GM18873 (cell line): ENCODE data around the gene CLASP1.
"Not testable (repeated sequence)": the region's sequence is repeated elsewhere in the genome, so short reads cannot be mapped to it uniquely, and the experiment has no call there.

ENCODE experiments used
- ATAC-seq: cut with Tn5 transposase; IDR thresholded peaks from one replicate; pipeline ENCODE4 v1.9.1; 2021; ENCODE audit warnings: mild to moderate bottlenecking, moderate library complexity, moderate number of reproducible peaks; ENCODE audit not compliant: unreplicated experiment, low FRiP score

CLASP1 gene

GRCh38 chr2:121663434-121663833 lies 14.2 kb upstream of the CLASP1 start:
- no peak for ATAC-seq

- ATAC-seq, result no peak
These were observed 13.4 kb upstream of the CLASP1 start for GRCh38 chr2:121662656-121663055.

DNA sequence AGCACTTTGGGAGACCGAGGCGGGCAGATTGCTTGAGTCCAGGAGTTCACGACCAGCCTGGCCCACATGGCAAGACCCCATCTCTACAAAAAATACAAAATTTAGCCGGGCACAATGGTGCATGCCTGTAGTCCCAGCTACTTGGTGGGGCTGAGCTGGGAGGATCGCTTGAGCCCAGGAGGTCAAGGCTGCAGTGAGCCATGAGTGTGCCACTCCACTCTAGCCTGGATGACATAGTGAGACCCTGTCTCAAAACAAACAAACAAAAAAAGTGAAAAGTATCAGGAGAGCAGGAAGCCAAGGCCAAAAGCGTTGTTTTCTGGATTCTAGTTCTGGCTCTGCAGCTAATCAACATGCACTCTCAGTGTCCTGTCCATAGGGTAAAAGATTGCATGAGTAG lies 10.7 kb upstream of the CLASP1 start:
- ATAC-seq, result no peak

GRCh38 chr2:121658393-121658792 lies 9.1 kb upstream of the CLASP1 start:
- ATAC-seq, result not testable (repeated sequence)

GRCh38 chr2:121653035-121653434 lies 3.8 kb upstream of the CLASP1 start:
- ATAC-seq, result no peak

DNA sequence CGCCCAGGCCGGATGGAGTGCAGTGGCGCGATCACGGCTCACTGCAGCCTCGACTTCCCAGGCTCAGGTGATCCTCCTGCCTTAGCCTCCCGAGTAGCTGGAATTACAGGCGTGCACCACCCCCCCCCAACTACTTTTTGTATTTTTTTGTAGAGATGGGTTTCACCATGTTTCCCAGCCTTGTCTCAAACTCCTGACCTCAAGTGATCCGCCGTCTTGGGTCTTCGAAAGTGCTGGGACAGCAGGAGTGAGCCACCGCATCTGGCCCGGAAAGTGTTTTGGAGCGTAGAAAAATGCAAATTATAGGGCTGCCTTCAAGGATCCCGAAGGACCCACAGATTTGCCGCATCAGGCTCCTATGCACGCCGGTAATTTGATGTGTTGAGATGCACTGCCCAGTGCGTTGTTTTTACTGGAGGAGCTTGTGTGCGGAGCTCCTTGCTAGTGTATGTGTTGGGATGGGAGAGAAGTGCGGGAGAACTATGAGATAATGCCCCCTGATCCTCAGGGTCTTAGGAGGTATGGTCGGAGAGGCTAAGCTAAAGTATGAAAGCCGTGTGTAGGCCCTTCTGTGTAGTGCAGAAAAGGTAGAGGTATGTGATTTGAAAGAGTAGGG lies 1.2 kb upstream of the CLASP1 start:
- ATAC-seq, result no peak

- peak; percentile 79 for ATAC-seq
These were observed 493 bp upstream of the CLASP1 start for GRCh38 chr2:121649596-121650314.

GRCh38 chr2:121648206-121649148 lies 785 bp downstream of the CLASP1 start:
- peak; percentile 23 for ATAC-seq

DNA sequence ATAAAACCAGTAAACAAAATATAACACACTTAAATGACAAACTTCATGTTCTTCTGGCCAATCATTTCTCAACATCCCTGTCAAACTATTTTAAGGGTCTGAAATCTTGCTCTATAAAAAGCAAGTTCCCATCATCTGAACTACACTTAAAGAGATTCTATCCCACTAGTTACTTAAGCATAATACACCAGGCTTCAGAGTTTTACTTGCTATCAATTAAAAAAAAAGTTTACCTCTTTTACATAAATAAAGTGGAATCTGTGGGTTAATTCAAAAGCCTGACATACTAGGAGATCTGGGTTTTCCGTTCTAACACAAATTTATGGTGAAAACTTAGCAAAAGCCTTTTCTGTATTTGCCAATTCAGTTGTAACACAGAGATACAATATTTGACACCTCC lies 1.9 kb downstream of the CLASP1 start:
- ATAC-seq, result no peak

GRCh38 chr2:121644715-121645114 lies 4.5 kb downstream of the CLASP1 start:
- ATAC-seq, result no peak

DNA sequence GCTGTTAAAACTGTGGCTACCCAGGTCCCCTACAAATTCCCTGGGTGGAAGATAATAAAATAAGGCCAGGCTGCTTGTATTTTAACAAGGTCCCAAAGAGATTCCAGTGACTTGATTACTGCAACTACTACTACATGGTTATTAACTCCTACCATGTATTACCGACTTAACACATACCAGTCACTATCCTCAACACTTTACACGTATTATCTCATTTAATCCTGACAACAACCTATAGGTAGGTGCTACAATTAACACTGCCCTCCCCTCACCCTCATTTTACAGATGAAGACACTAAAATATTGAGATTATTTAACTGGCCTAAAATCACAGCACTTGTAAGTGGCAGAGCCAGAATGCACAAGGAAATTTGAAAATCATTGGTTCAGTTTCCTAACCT lies 5.4 kb downstream of the CLASP1 start:
- ATAC-seq, result no peak

DNA sequence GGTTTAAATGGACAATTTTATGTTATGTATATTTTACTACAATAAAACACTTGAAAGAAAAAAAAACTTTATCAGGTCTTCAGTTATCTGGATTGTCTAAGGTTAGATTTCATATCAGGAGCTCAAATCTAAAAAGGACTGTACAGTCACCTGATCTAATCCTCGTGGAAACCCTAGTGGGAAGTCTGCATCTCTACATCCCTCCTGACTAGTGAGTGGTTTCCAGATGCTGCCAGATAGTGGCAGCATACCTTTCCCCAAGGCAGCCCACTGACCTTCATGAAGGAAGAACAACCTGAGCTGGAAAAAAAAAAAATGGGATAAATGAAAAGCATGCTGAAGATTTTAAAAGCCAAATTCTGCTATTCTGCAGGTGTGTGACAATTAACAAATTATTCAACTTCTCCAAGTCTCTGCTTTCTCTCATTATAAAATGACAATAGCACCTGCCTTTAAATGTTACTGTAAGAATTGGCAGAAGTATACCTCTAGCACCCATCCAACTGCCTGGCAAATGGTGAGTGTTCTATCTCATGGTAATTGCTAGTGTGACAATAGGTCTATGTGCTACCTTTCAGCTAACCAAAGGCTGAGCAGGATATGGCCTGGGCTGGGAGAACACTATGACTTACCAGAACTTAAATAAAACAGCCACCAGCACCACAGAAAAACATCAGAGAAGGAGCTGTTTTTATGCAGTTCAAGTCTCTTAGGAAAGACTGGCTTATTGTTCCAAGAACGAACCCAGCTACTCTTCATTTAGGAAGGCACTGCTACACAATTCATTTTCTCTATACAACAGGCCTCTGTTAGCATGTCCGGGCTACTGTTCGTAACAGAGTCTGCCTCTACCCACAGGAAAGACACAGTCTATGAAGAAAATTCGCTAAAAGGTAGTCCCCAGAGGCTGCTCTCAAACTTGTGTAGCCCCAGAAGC lies 8.6 kb downstream of the CLASP1 start:
- no peak for ATAC-seq

GRCh38 chr2:121639846-121640245 lies 9.4 kb downstream of the CLASP1 start:
- not testable (repeated sequence) for ATAC-seq

DNA sequence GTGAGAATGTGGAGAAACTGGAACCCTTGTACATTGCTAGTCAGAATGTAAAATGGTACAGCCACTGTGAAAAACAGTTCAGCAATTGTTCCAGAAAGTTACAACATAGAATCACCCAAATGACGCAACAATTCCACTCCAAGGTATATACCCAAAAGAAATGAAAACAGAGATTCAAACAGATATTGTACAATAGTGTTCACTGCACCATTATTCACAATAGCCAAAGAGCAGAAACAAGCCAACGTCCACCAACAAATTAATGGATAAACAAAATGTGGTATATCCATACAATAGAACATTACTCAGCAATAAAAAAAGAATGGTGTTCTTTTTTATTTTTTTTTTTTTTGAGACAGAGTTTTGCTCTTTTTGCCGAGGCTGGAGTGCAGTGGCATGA lies 10.9 kb downstream of the CLASP1 start:
- no peak for ATAC-seq

GRCh38 chr2:121635371-121635770 lies 13.9 kb downstream of the CLASP1 start:
- no peak for ATAC-seq

DNA sequence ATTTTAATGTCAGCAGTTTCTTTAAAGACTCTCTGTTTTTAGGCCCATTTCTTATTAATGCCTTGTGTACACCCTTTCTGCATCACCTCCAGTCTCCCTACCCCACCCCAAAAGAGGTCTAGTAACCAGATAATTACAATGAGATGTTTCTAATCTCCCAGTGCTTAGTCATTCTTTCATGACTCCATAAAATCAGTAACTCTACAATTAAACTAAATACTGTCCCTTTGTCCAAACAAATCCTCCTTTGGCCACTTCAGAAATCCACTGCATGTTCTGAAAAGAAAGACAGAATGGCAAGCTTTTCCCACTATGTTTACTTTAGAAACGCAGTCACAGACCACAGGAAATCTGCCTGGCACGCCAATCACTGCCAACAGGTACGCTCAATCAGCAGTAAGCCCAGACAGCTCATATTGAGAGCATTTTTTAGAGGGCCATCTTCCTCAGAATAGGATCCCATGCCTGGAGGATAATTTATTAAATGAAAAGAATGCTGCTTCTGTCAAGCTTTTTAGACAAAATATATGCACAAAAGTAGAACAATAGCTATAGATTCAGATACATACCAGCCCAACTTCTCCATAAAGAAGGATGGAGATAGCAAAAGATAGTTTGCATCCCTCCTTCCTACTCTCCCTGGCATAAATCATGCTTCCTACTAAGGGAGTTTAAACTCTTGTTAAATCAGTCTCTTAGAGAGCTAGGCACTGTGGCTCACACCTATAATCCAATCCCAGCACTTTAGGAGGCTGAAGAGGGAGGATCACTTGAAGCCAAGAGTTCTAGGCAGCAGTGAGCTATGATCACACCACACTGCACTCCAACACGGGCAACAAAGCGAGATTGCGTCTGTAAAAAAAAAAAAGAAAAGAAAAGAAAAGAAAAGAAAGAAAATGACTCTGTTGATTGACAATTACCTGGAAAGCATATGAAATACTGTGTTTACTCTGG lies 14.6 kb downstream of the CLASP1 start:
- ATAC-seq, result no peak

DNA sequence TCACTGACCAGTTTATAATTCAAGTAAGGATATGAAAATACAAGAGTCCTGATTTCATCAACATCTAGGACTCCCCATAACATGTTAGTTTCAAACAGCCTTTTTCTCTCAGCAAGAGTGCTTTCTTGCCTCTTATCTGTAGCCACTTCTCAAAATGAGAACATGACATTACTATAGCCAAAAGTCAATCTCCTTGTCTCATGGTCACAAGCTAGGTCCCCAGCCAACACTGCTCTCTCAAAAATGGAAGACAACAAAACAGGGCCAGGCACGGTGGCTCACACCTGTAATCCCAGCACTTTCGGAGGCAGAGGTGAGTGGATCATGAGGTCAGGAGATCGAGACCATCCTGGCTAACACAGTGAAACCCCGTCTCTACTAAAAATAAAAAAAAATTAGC lies 15.8 kb downstream of the CLASP1 start:
- ATAC-seq, result no peak

DNA sequence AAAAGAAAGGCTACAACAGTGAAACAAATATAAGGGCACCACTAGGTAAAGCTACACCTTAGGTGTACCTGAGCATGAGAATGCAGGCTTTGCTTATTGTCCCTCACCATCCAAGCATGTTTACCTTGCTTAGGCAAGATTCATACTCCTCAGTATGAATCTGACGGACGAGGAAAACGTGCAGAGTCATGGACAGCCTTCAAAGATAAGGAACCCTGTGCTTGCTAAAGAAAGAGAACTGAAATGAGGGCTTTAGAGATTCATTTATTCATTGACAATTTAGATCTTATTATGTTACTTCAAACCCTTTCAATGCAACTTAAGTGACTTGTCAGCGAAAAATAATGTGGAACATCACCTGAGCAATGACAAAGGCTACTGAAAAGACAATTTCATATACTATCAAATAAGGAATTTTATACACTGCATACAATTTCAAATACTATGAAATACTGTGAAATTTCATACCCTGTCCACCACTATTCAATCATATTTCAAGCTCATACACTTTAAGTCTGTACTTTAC lies 21.7 kb downstream of the CLASP1 start:
- ATAC-seq, result no peak
